Astrocyte of the cerebellum (primary cell): ENCODE measurements around the gene SYNPR.

Experiments used
- DNase-seq: peaks from one replicate; pipeline ENCODE4 v3.0.0-alpha.2; 2011; ENCODE audit warnings: low read depth
- H3K4me3 ChIP-seq: 2 replicates; pipeline ENCODE4 v1.5.1; 2011; ENCODE audit warnings: mild to moderate bottlenecking, low read depth, low read length, moderate library complexity
- in situ Hi-C: cut with HindIII; loops from 2 replicates; pipeline ENCODE4 v1.10.0; 2017; ENCODE audit warnings: low sequenced_read_pairs
- TF ChIP-seq, protein P1 (sequence below): IDR thresholded peaks from 2 replicates; pipeline ENCODE4 v1.5.1; 2012; ENCODE audit warnings: low read length, low read depth, moderate library complexity, mild to moderate bottlenecking; ENCODE audit errors: missing control alignments

Gene SYNPR

DNA sequence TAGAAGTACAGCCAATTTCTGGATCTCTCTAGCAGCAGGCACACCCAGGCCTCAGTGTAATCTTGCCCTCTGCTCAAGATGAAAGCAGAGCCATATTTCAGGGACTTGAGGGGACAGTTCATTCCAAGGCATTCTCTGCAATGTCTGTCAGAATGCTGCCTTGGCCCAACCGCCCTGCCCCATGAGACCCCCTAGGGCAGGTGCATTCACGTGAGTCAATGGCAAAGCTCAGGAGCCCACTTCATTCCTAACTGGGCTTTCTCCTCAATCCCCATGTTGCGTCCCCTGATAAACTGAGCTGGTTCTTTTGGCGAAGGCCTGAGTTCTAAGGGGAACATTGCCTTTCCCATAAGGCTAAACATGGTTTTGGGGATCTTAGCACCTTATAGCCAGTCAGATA is 383.9 kb downstream of the SYNPR start:
- TF ChIP-seq, protein P1, sequence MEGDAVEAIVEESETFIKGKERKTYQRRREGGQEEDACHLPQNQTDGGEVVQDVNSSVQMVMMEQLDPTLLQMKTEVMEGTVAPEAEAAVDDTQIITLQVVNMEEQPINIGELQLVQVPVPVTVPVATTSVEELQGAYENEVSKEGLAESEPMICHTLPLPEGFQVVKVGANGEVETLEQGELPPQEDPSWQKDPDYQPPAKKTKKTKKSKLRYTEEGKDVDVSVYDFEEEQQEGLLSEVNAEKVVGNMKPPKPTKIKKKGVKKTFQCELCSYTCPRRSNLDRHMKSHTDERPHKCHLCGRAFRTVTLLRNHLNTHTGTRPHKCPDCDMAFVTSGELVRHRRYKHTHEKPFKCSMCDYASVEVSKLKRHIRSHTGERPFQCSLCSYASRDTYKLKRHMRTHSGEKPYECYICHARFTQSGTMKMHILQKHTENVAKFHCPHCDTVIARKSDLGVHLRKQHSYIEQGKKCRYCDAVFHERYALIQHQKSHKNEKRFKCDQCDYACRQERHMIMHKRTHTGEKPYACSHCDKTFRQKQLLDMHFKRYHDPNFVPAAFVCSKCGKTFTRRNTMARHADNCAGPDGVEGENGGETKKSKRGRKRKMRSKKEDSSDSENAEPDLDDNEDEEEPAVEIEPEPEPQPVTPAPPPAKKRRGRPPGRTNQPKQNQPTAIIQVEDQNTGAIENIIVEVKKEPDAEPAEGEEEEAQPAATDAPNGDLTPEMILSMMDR = no peak
- DNase-seq = no peak
- in situ Hi-C loops = no loop called here
- no peak overlapping the region for H3K4me3 ChIP-seq

DNA sequence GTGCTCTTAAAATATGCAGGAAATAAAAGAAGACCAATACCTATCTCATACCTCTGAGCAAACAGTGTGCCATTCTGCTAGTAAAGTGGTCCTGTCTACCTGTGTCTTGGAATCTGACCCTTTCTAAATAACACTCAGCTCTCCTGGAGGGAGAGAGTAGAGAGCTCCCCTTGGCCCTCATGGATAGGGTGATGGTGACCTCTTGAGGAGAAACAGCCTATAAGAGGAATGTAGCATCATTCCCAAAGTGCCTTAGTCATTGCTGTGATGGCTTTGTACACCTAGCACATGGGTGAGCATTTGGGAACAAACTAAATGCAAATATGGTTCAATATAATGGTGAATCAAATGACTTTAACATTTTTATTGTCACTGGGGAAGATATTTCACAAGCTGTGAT is 384.4 kb downstream of the SYNPR start:
- no peak for DNase-seq
- in situ Hi-C loops = no loop called here
- H3K4me3 ChIP-seq = no peak overlapping the region
- TF ChIP-seq, protein P1 = no peak
